GM21576 (cell line): ENCODE data around the gene C1orf232.

Experiments
- ATAC-seq: cut with Tn5 transposase; IDR thresholded peaks from one replicate; pipeline ENCODE4 v1.9.1; 2021; ENCODE audit warnings: mild to moderate bottlenecking, moderate library complexity; ENCODE audit not compliant: unreplicated experiment

C1orf232 gene

GRCh38 chr1:26168410-26169197, at the start of gene C1orf232:
TSS of gene C1orf232 (minus strand) at chr1:26168963. CDS start at chr1:26168499, 464 bp downstream.
- no peak for ATAC-seq

GRCh38 chr1:26215246-26215645, 46.5 kb upstream of the C1orf232 start:
- no peak for ATAC-seq

GRCh38 chr1:26213335-26213905, 44.7 kb upstream of the C1orf232 start:
- no peak for ATAC-seq

GRCh38 chr1:26212726-26213125, 44.0 kb upstream of the C1orf232 start:
- no peak for ATAC-seq

- no peak for ATAC-seq
Measured at GRCh38 chr1:26210147-26210870, 41.5 kb upstream of the C1orf232 start.

GRCh38 chr1:26203642-26204318, 35.0 kb upstream of the C1orf232 start:
- no peak for ATAC-seq

GRCh38 chr1:26200413-26200812, 31.6 kb upstream of the C1orf232 start:
- no peak for ATAC-seq

GRCh38 chr1:26197813-26198212, 29.1 kb upstream of the C1orf232 start:
- no peak for ATAC-seq

GRCh38 chr1:26197301-26197700, 28.5 kb upstream of the C1orf232 start:
- ATAC-seq = no peak

GRCh38 chr1:26195805-26196204, 27.0 kb upstream of the C1orf232 start:
- ATAC-seq = no peak

GRCh38 chr1:26191739-26192138, 23.0 kb upstream of the C1orf232 start:
- ATAC-seq = no peak

GRCh38 chr1:26190373-26190987, 21.7 kb upstream of the C1orf232 start, which contains the start of gene CATSPER4:
TSS of gene CATSPER4 (plus strand) at chr1:26190602. CDS start at chr1:26190628, 26 bp downstream.
- no peak for ATAC-seq

- no peak for ATAC-seq
Measured at GRCh38 chr1:26189751-26190275, 21.1 kb upstream of the C1orf232 start.

- no peak for ATAC-seq
Measured at GRCh38 chr1:26189331-26189730, 20.6 kb upstream of the C1orf232 start.

GRCh38 chr1:26188477-26188876, 19.7 kb upstream of the C1orf232 start:
- ATAC-seq = no peak

- ATAC-seq = no peak
Measured at GRCh38 chr1:26187882-26188281, 19.1 kb upstream of the C1orf232 start.

- no peak for ATAC-seq
Measured at GRCh38 chr1:26184883-26185282, 16.1 kb upstream of the C1orf232 start.

- ATAC-seq = no peak
Measured at GRCh38 chr1:26184086-26184485, 15.3 kb upstream of the C1orf232 start.

GRCh38 chr1:26182383-26182696, 13.6 kb upstream of the C1orf232 start:
- ATAC-seq = no peak

GRCh38 chr1:26181586-26182382, 13.0 kb upstream of the C1orf232 start:
- ATAC-seq = no peak
